Stimulated activated memory B cell treated with anti-CD40 and anti-IgM and Interleukin-4, amounts not matched to agents 10 μg/mL and 1 μg/mL and 100 μg/mL, for 72 hours (primary cell): ENCODE measurements around the gene PRIMPOL.
"Not testable (repeated sequence)": the region's sequence is repeated elsewhere in the genome, so short reads cannot be mapped to it uniquely, and the experiment has no call there.

Experiments used
- ATAC-seq: fragments of 150-1000 bp; cut with Tn5 transposase; 2 replicates; pipeline ENCODE4 v1.10.0; 2021
- H3K27ac Mint-ChIP-seq: one replicate; pipeline ENCODE4 v1.8.0; 2022; ENCODE audit warnings: mild to moderate bottlenecking, mixed read lengths
- H3K27me3 Mint-ChIP-seq: one replicate; pipeline ENCODE4 v1.8.0; 2022; ENCODE audit warnings: mixed read lengths
- H3K36me3 Mint-ChIP-seq: one replicate; pipeline ENCODE4 v1.8.0; 2022; ENCODE audit warnings: mixed read lengths
- H3K4me1 Mint-ChIP-seq: one replicate; pipeline ENCODE4 v1.8.0; 2022; ENCODE audit warnings: mixed read lengths
- H3K4me3 Mint-ChIP-seq: one replicate; pipeline ENCODE4 v1.8.0; 2022; ENCODE audit warnings: mild to moderate bottlenecking, moderate library complexity, mixed read lengths
- H3K9me3 Mint-ChIP-seq: one replicate; pipeline ENCODE4 v1.8.0; 2022; ENCODE audit warnings: mixed read lengths

Gene PRIMPOL

GRCh38 chr4:184734758-184735157 is 85.2 kb downstream of the PRIMPOL start:
- H3K9me3 Mint-ChIP-seq: no peaks in the 10 kb centered on the region
- H3K27ac Mint-ChIP-seq: peak overlapping the region; percentile 84
- no peaks in the 10 kb centered on the region for H3K27me3 Mint-ChIP-seq
- peak overlapping the region; percentile 94 for H3K4me3 Mint-ChIP-seq
- peaks cover 13% of the 10 kb centered on the region for H3K4me1 Mint-ChIP-seq
- no peaks in the 10 kb centered on the region for H3K36me3 Mint-ChIP-seq
- no peak for ATAC-seq

GRCh38 chr4:184739575-184739974 is 90.0 kb downstream of the PRIMPOL start:
- H3K27ac Mint-ChIP-seq: peak overlapping the region; percentile 26
- not testable (repeated sequence) for H3K9me3 Mint-ChIP-seq, H3K4me1 Mint-ChIP-seq, H3K36me3 Mint-ChIP-seq, H3K4me3 Mint-ChIP-seq, H3K27me3 Mint-ChIP-seq, ATAC-seq

- Mint-ChIP-seq H3K9me3 (no peaks in the 10 kb centered on the region), H3K27me3 (no peaks in the 10 kb centered on the region), H3K4me3 (no peak overlapping the region), H3K4me1 (peaks cover 10% of the 10 kb centered on the region), H3K36me3 (no peaks in the 10 kb centered on the region), H3K27ac (no peak overlapping the region)
- ATAC-seq: no peak
These were observed 91.4 kb downstream of the PRIMPOL start for GRCh38 chr4:184740980-184741391.

- ATAC-seq, H3K9me3 Mint-ChIP-seq, H3K36me3 Mint-ChIP-seq, H3K4me3 Mint-ChIP-seq, H3K27me3 Mint-ChIP-seq, H3K27ac Mint-ChIP-seq: not testable (repeated sequence)
- peaks cover 16% of the 10 kb centered on the region for H3K4me1 Mint-ChIP-seq
These were observed 92.1 kb downstream of the PRIMPOL start for GRCh38 chr4:184741651-184742050.

GRCh38 chr4:184743650-184744049 is 94.1 kb downstream of the PRIMPOL start:
- Mint-ChIP-seq H3K4me3 (no peak overlapping the region), H3K36me3 (no peaks in the 10 kb centered on the region)

GRCh38 chr4:184744236-184744635 is 94.7 kb downstream of the PRIMPOL start:
- peaks cover 23% of the 10 kb centered on the region for H3K4me1 Mint-ChIP-seq
- no peak overlapping the region for H3K4me3 Mint-ChIP-seq
- no peaks in the 10 kb centered on the region for H3K27me3 Mint-ChIP-seq

More at GRCh38 chr4:184743650-184744049, 94.1 kb downstream of the PRIMPOL start:
- Mint-ChIP-seq H3K27me3 (no peaks in the 10 kb centered on the region), H3K4me1 (peaks cover 17% of the 10 kb centered on the region), H3K9me3 (no peaks in the 10 kb centered on the region), H3K27ac (no peak overlapping the region)
- ATAC-seq: no peak

More at GRCh38 chr4:184744236-184744635, 94.7 kb downstream of the PRIMPOL start:
- H3K36me3 Mint-ChIP-seq: no peaks in the 10 kb centered on the region
- no peak for ATAC-seq
- H3K9me3 Mint-ChIP-seq: no peaks in the 10 kb centered on the region
- no peak overlapping the region for H3K27ac Mint-ChIP-seq
